ENCODE data around the gene KIF12. TPM values are rescaled to one million over a fixed set of nuclear protein-coding genes. Genes with fewer than 3 reads are reported as not detected.

Gene KIF12
- total and polyA plus RNA-seq, 2 of the 13 experiments (the other 11 are each of a cell fraction or from before 2014, with no cell fraction given): 1.8 to 12.5 TPM

DNA sequence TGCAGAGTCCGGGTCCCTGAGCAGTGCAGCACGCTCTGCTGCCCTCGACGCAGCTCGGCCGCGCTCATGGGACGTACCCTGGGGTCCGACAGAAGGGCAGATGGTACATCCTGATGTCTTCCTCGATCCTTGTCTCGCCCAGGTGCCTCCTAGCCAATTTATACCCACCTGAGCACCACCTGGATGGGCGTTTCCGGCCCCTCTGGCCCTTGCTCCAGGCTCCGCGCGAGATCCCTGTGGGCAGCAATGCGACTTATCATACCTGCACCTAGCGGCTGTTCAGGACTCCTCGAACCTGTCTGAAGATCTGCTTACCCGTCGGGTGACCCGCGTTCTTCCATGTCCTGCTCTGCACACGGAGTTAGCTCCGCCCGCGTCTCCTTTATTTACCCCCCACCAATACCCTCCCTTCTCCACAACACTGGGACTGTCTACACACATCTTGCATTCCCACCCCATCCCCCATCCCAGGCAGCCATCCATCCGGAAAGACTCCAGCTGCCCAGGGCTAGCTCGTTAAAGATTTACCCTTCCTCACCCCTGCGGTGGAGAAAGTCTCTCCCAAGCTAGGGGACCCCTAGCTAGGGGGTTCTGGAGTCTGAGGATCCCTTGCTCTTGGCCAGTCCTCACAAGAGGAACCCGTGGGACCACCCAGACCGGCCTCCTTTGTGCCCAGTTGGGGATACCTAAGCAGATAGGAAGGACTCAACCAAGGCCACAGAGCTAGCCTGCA, at the start of gene KIF12 (continued):
- TF ChIP-seq ZNF276 (CRISPR knock-in tag; IDR thresholded peaks at IDR 0.05; ENCODE audit: low read depth) (0 out of 2 replicates have a peak, but pooled peaks have one; percentile 32), ZNF230 (CRISPR knock-in tag; IDR thresholded peaks at IDR 0.05) (peak; percentile 54; the same call in 1 of the 2 replicates), KMT2A (CRISPR knock-in tag; IDR thresholded peaks at IDR 0.05) (0 out of 2 replicates have a peak, but pooled peaks have one; percentile 26), POLR2G (IDR thresholded peaks at IDR 0.05; ENCODE audit: low read depth, low read length) (no peak), ZSCAN25 (CRISPR knock-in tag; IDR thresholded peaks at IDR 0.05) (peak; percentile 96), NCOA2 (CRISPR knock-in tag; IDR thresholded peaks at IDR 0.05) (peak; percentile 55; the same call in 1 of the 2 replicates), KAT2B (IDR thresholded peaks at IDR 0.05; ENCODE audit: borderline replicate concordance, low read depth, low read length) (no peak), TFDP2 (CRISPR knock-in tag; IDR thresholded peaks at IDR 0.05) (no peak), DRAP1 (CRISPR knock-in tag; IDR thresholded peaks at IDR 0.05) (no peak), TAF1 (CRISPR knock-in tag; IDR thresholded peaks at IDR 0.05) (peak; percentile 35; the same call in 1 of the 2 replicates), SOX6 (IDR thresholded peaks at IDR 0.05) (no peak), SOX6 (CRISPR knock-in tag; IDR thresholded peaks at IDR 0.05) (peak; percentile 57), SNAI1 (CRISPR knock-in tag; IDR thresholded peaks at IDR 0.05; ENCODE audit: borderline replicate concordance) (no peak), YY1 (IDR thresholded peaks at IDR 0.05; ENCODE audit: insufficient read depth, insufficient replicate concordance, low read depth, low read length) (peak; percentile 59), ZNF33A (CRISPR knock-in tag; IDR thresholded peaks at IDR 0.05; ENCODE audit: borderline replicate concordance) (no peak), BRD4 (CRISPR knock-in tag; IDR thresholded peaks at IDR 0.05) (0 out of 2 replicates have a peak, but pooled peaks have one; percentile 32), ZBTB7B (CRISPR knock-in tag; IDR thresholded peaks at IDR 0.05) (peak; percentile 49; the same call in 1 of the 2 replicates), NRL (CRISPR knock-in tag; IDR thresholded peaks at IDR 0.05; ENCODE audit: borderline replicate concordance) (peak; percentile 46; the same call in 1 of the 2 replicates), ZNF788 (CRISPR knock-in tag; IDR thresholded peaks at IDR 0.05; ENCODE audit: borderline replicate concordance) (peak; percentile 75; the same call in 1 of the 2 replicates), CBFB (CRISPR knock-in tag; IDR thresholded peaks at IDR 0.05) (no peak), POGK (CRISPR knock-in tag; conservative IDR thresholded peaks at IDR 0.05) (0 out of 2 replicates have a peak, but pooled peaks have one; percentile 20), CAMTA2 (CRISPR knock-in tag; IDR thresholded peaks at IDR 0.05; ENCODE audit: borderline replicate concordance) (no peak)
- TF ChIP-seq, protein P1, sequence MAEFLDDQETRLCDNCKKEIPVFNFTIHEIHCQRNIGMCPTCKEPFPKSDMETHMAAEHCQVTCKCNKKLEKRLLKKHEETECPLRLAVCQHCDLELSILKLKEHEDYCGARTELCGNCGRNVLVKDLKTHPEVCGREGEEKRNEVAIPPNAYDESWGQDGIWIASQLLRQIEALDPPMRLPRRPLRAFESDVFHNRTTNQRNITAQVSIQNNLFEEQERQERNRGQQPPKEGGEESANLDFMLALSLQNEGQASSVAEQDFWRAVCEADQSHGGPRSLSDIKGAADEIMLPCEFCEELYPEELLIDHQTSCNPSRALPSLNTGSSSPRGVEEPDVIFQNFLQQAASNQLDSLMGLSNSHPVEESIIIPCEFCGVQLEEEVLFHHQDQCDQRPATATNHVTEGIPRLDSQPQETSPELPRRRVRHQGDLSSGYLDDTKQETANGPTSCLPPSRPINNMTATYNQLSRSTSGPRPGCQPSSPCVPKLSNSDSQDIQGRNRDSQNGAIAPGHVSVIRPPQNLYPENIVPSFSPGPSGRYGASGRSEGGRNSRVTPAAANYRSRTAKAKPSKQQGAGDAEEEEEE (CRISPR knock-in tag; IDR thresholded peaks at IDR 0.05; ENCODE audit: borderline replicate concordance): no peak
